Measurements from ENCODE around the gene C4orf51. TPM values are rescaled to one million over a fixed set of nuclear protein-coding genes. Genes with fewer than 3 reads are reported as not detected.

C4orf51 gene
- total and polyA plus RNA-seq, 2 of the 13 experiments (the other 11 are each of a cell fraction or from before 2014, with no cell fraction given), result not detected

- FAIRE-seq (no peak), ATAC-seq (no peak)
- no peak overlapping the region for H3K27ac ChIP-seq (ENCODE audit: extremely low read length, insufficient read depth, low read length)
Measured at GRCh38 chr4:145643295-145643694, 36.7 kb upstream of the C4orf51 start.

GRCh38 chr4:145644699-145645098 lies 35.2 kb upstream of the C4orf51 start:
- Histone ChIP-seq H3K9me3 (ENCODE audit: low read length) (no peaks in the 10 kb centered on the region), H2AFZ (ENCODE audit: low read length) (no peak overlapping the region), H3K4me2 (ENCODE audit: low read depth, low read length) (no peak overlapping the region), H3K4me3 (replicated peaks in 1 of 3; ENCODE audit: insufficient read depth in 1 of 3, low read depth in 2 of 3, low read length in 3 of 3) (no peak overlapping the region), H3K4me1 (ENCODE audit: insufficient read depth, low read length) (no peaks in the 10 kb centered on the region), H3K27me3 (ENCODE audit: control insufficient read depth in 1 of 2, insufficient read depth in 2 of 2, low read length in 2 of 2) (no peaks in the 10 kb centered on the region), H3K36me3 (replicated peaks in 1 of 2; ENCODE audit: control insufficient read depth in 1 of 2, insufficient read depth in 2 of 2, low read length in 2 of 2) (no peaks in the 10 kb centered on the region), H3K27ac (ENCODE audit: extremely low read length, insufficient read depth, low read length) (no peak overlapping the region), H3K9ac (ENCODE audit: insufficient read depth, low read depth, low read length) (no peak overlapping the region), H4K20me1 (ENCODE audit: insufficient read depth, low read length) (no peaks in the 10 kb centered on the region), H3K79me2 (ENCODE audit: insufficient read depth, low read length) (no peaks in the 10 kb centered on the region)
- BruUV-seq (replicated peaks), result no TSS peak
- intact Hi-C loops (cut with micrococcal nuclease; ENCODE audit: unreplicated experiment), result no loop called here
- DNase-seq (ENCODE audit: low spot score) (no peak), FAIRE-seq (no peak), ATAC-seq (no peak)
- no peak for TF ChIP-seq ZNF724P (CRISPR knock-in tag; IDR thresholded peaks at IDR 0.05; ENCODE audit: borderline replicate concordance)
- no peak for TF ChIP-seq ZBTB10 (CRISPR knock-in tag; IDR thresholded peaks at IDR 0.05; ENCODE audit: borderline replicate concordance)
- no peak for TF ChIP-seq SMARCE1 (IDR thresholded peaks at IDR 0.05; ENCODE audit: borderline replicate concordance)
- no peak for TF ChIP-seq SNAI1 (CRISPR knock-in tag; IDR thresholded peaks at IDR 0.05; ENCODE audit: borderline replicate concordance)
- no peak for TF ChIP-seq POLR2AphosphoS2 (IDR thresholded peaks at IDR 0.05; ENCODE audit: low read depth, low read length)
- no peak for TF ChIP-seq POLR2G (IDR thresholded peaks at IDR 0.05; ENCODE audit: low read depth, low read length)
- TF ChIP-seq ZNF207 (IDR thresholded peaks at IDR 0.05; ENCODE audit: borderline replicate concordance), result no peak
- TF ChIP-seq EEA1 (CRISPR knock-in tag; IDR thresholded peaks at IDR 0.05; ENCODE audit: borderline replicate concordance), result no peak
- ChIA-PET CTCF (ENCODE audit: low intra/inter-chr PET ratio, low total read pairs) (no interaction called here), POLR2A (no interaction called here)
- in situ Hi-C loops (cut with HindIII; ENCODE audit: extremely low pct_ligation_motif_present, low pct_unique_long_range_greater_than_20kb), result no loop called here
- WGBS (ENCODE audit: low lambda C conversion rate), result 94% methylated on average over 3 of the region's 3 CpGs

More at GRCh38 chr4:145643295-145643694, 36.7 kb upstream of the C4orf51 start:
- ChIA-PET CTCF (ENCODE audit: low intra/inter-chr PET ratio, low total read pairs) (no interaction called here), POLR2A (no interaction called here)
- Histone ChIP-seq H3K4me3 (replicated peaks in 1 of 3; ENCODE audit: insufficient read depth in 1 of 3, low read depth in 2 of 3, low read length in 3 of 3) (no peak overlapping the region), H3K4me2 (ENCODE audit: low read depth, low read length) (no peak overlapping the region), H3K79me2 (ENCODE audit: insufficient read depth, low read length) (no peaks in the 10 kb centered on the region), H2AFZ (ENCODE audit: low read length) (no peak overlapping the region), H3K4me1 (ENCODE audit: insufficient read depth, low read length) (no peaks in the 10 kb centered on the region), H3K9me3 (ENCODE audit: low read length) (no peaks in the 10 kb centered on the region), H4K20me1 (ENCODE audit: insufficient read depth, low read length) (no peaks in the 10 kb centered on the region), H3K27me3 (ENCODE audit: control insufficient read depth in 1 of 2, insufficient read depth in 2 of 2, low read length in 2 of 2) (no peaks in the 10 kb centered on the region), H3K9ac (ENCODE audit: insufficient read depth, low read depth, low read length) (no peak overlapping the region), H3K36me3 (replicated peaks in 1 of 2; ENCODE audit: control insufficient read depth in 1 of 2, insufficient read depth in 2 of 2, low read length in 2 of 2) (no peaks in the 10 kb centered on the region)
- BruUV-seq (replicated peaks), result no TSS peak
- DNase-seq (ENCODE audit: low spot score), result no peak
- WGBS (ENCODE audit: low lambda C conversion rate), result 92% methylated on average over 1 of the region's 1 CpG
- in situ Hi-C loops (cut with HindIII; ENCODE audit: extremely low pct_ligation_motif_present, low pct_unique_long_range_greater_than_20kb) (no loop called here), intact Hi-C loops (cut with micrococcal nuclease; ENCODE audit: unreplicated experiment) (no loop called here)
- TF ChIP-seq CHCHD3 (CRISPR knock-in tag; IDR thresholded peaks at IDR 0.05) (no peak), MAFK (conservative IDR thresholded peaks at IDR 0.05 in 1 of 2, IDR thresholded peaks at IDR 0.05 in 1 of 2; ENCODE audit: low read length in 2 of 2) (peak in 1 of 2 experiments; percentile 57; a peak in 2 of 4 replicates), MAFF (IDR thresholded peaks at IDR 0.05; ENCODE audit: low read depth, low read length) (peak; percentile 23; the same call in 1 of the 2 replicates), IKZF4 (CRISPR knock-in tag; IDR thresholded peaks at IDR 0.05; ENCODE audit: borderline replicate concordance, low read depth, not compliant biosample characterization) (no peak), ATF7 (IDR thresholded peaks at IDR 0.05) (peak; percentile 77), ATF7 (CRISPR knock-in tag; IDR thresholded peaks at IDR 0.05) (no peak)

All from HepG2 (cell line).